Panc1 (cell line): ENCODE data around the gene COG2. TPM values are rescaled to one million over a fixed set of nuclear protein-coding genes. Genes with fewer than 3 reads are reported as not detected.
"Not testable (repeated sequence)": the region's sequence is repeated elsewhere in the genome, so short reads cannot be mapped to it uniquely, and the experiment has no call there.

ENCODE experiments used
- ATAC-seq: fragments of 200-7000 bp; cut with Tn5 transposase; 2 replicates; pipeline ENCODE4 v1.9.1; 2020; ENCODE audit warnings: mild to moderate bottlenecking, moderate library complexity
- BruUV-seq: library from RNA; stranded (reverse); fragments of 400-500 nt; replicated peaks from 2 replicates; lab custom pipeline; 2021; lab: Mats Ljungman, UMichigan
- CTCF ChIA-PET: fragments of 300-600 bp; sonication (Branson Sonifier 250); formaldehyde crosslinking; loops from one replicate; lab custom pipeline; 2022; ENCODE audit warnings: antibody characterized with exemption; lab: Charles Lee
- POLR2A ChIA-PET: fragments of 300-600 bp; sonication (Branson Sonifier 250); formaldehyde crosslinking; loops from one replicate; lab custom pipeline; 2022; ENCODE audit warnings: antibody characterized with exemption; lab: Charles Lee
- DNase-seq: peaks from one replicate; pipeline ENCODE4 v3.0.0-alpha.2; 2010; ENCODE audit warnings: low read depth, low spot score
- H3K27ac ChIP-seq: 2 replicates; pipeline ENCODE4 v1.5.1; 2011; ENCODE audit warnings: mild to moderate bottlenecking, low read length, inconsistent platforms
- H3K27me3 ChIP-seq: fragments of 200-500 bp; sonication (Bioruptor generic); 2 replicates; pipeline ENCODE4 v1.6.0; 2014; ENCODE audit warnings: low read length, inconsistent platforms; ENCODE audit not compliant: control insufficient read depth, insufficient read depth
- H3K36me3 ChIP-seq: fragments of 200-500 bp; sonication (Bioruptor generic); 2 replicates; pipeline ENCODE4 v1.5.1; 2014; ENCODE audit warnings: inconsistent platforms, mild to moderate bottlenecking, low read length, moderate library complexity; ENCODE audit not compliant: control insufficient read depth, insufficient read depth
- H3K4me1 ChIP-seq: 2 replicates; pipeline ENCODE4 v1.5.1; 2011; ENCODE audit warnings: inconsistent platforms, mild to moderate bottlenecking, low read length, moderate library complexity; ENCODE audit not compliant: control insufficient read depth, insufficient read depth
- H3K4me3 ChIP-seq, 2 experiments: 2 replicates each; pipeline ENCODE4 v1.5.1; 2011 to 2012; ENCODE audit warnings: low read depth in 2 of 2, low read length in 2 of 2, mild to moderate bottlenecking in 2 of 2, inconsistent platforms in 1 of 2, moderate library complexity in 1 of 2
- H3K9me3 ChIP-seq: fragments of 200-500 bp; sonication (Bioruptor generic); 2 replicates; pipeline ENCODE4 v1.5.1; 2014; ENCODE audit warnings: low read depth, mild to moderate bottlenecking, inconsistent platforms, low read length, moderate library complexity; ENCODE audit not compliant: control insufficient read depth, insufficient read depth
- CTCF ChIP-seq: fragments of 450-650 bp; IDR thresholded peaks from 2 replicates; pipeline ENCODE4 v1.5.1; 2017; ENCODE audit warnings: mild to moderate bottlenecking
- POLR2AphosphoS5 ChIP-seq: IDR thresholded peaks from 2 replicates; pipeline ENCODE4 v1.6.1; 2012; ENCODE audit warnings: mild to moderate bottlenecking, low read depth, low read length, moderate library complexity
- SIN3A ChIP-seq: IDR thresholded peaks from 2 replicates; pipeline ENCODE4 v1.6.1; 2012; ENCODE audit warnings: low read depth, mild to moderate bottlenecking, low read length, moderate library complexity, borderline replicate concordance; ENCODE audit not compliant: insufficient read depth
- TCF7L2 ChIP-seq: IDR thresholded peaks from 2 replicates; pipeline ENCODE4 v1.6.1; 2011; ENCODE audit warnings: mild to moderate bottlenecking, low read depth, low read length, inconsistent platforms
- in situ Hi-C: cut with HindIII; loops from 2 replicates; pipeline ENCODE4 v1.10.0; 2016; ENCODE audit warnings: low sequenced_read_pairs, low pct_unique_long_range_greater_than_20kb
- intact Hi-C: fragments of 100-400 bp; cut with micrococcal nuclease; formaldehyde crosslinking; loops from one replicate; pipeline ENCODE4 v1.10.0; 2022; ENCODE audit not compliant: unreplicated experiment
- total RNA-seq: library from RNA; stranded (reverse); gene quantifications from one replicate; pipeline ENCODE4 v1.2.1, GENCODE V29; 2021; ENCODE audit not compliant: unreplicated experiment
- TF ChIP-seq, protein P1 (sequence below), 2 experiments: IDR thresholded peaks; 2 replicates each; pipeline ENCODE4 v1.6.1; 2011 to 2012; ENCODE audit warnings: low read depth in 2 of 2, control low read depth in 1 of 2, low read length in 1 of 2, mild to moderate bottlenecking in 1 of 2, moderate library complexity in 1 of 2; ENCODE audit not compliant: insufficient read depth in 1 of 2

Gene COG2
- total RNA-seq, 1 experiment from 2014 or later, result 20.5 TPM

DNA sequence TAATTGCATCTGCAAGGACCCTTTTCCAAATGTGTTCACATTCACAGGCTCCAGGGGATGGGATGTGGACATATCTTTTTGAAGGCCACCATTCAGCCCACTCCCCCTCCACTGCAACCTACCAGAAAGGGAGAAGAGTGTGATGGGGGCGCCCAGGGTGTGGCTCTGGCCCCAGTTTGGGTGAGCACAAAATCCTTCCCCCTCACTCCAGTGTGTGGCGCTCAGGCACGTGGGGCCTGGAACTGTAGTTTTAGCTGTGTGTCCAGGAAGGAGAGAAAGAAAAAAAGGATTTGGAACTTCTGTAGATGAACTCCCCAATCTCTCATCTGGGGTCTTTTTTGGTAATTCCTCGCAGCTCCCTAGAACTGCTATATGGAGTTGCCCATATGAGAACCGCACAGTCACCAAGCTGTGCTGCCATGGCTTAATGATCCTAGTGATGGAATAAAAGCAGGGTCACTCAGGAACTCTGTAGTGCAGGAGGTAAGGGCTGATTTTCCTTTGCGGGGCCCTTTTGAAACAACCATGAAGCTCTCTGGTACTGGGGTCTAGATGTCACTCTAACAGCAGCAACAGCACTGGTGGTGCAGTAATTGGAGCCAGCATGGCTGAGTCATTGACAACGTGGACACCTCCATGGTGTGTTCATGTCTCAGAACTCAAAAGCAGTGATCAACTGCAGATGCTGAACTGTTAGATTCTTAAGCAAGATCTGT lies 54.6 kb downstream of the COG2 start:
- Histone ChIP-seq H3K36me3 (no peaks in the 10 kb centered on the region; the same call in 1 of the 2 replicates), H3K4me3 (no peak overlapping the region), H3K4me1 (no peaks in the 10 kb centered on the region), H3K27ac (no peak overlapping the region), H3K27me3 (peaks cover 4% of the 10 kb centered on the region; the same call in 1 of the 2 replicates), H3K9me3 (no peaks in the 10 kb centered on the region)
- TF ChIP-seq POLR2AphosphoS5 (no peak), CTCF (no peak), SIN3A (no peak), TCF7L2 (no peak)
- TF ChIP-seq, protein P1, sequence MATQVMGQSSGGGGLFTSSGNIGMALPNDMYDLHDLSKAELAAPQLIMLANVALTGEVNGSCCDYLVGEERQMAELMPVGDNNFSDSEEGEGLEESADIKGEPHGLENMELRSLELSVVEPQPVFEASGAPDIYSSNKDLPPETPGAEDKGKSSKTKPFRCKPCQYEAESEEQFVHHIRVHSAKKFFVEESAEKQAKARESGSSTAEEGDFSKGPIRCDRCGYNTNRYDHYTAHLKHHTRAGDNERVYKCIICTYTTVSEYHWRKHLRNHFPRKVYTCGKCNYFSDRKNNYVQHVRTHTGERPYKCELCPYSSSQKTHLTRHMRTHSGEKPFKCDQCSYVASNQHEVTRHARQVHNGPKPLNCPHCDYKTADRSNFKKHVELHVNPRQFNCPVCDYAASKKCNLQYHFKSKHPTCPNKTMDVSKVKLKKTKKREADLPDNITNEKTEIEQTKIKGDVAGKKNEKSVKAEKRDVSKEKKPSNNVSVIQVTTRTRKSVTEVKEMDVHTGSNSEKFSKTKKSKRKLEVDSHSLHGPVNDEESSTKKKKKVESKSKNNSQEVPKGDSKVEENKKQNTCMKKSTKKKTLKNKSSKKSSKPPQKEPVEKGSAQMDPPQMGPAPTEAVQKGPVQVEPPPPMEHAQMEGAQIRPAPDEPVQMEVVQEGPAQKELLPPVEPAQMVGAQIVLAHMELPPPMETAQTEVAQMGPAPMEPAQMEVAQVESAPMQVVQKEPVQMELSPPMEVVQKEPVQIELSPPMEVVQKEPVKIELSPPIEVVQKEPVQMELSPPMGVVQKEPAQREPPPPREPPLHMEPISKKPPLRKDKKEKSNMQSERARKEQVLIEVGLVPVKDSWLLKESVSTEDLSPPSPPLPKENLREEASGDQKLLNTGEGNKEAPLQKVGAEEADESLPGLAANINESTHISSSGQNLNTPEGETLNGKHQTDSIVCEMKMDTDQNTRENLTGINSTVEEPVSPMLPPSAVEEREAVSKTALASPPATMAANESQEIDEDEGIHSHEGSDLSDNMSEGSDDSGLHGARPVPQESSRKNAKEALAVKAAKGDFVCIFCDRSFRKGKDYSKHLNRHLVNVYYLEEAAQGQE (IDR thresholded peaks at IDR 0.05; ENCODE audit: insufficient read depth in 1 of 2, low read depth in 2 of 2, low read length in 1 of 2), result no peak
- ChIA-PET CTCF (no interaction called here), POLR2A (no interaction called here)
- intact Hi-C loops, result no loop called here
- in situ Hi-C loops, result no loop called here
- ATAC-seq (no peak; the same call in 1 of the 2 replicates), DNase-seq (no peak)
- no TSS peak for BruUV-seq

GRCh38 chr1:230698130-230698529 lies 55.8 kb downstream of the COG2 start:
- in situ Hi-C loops, result no loop called here
- H3K4me1 ChIP-seq, result no peaks in the 10 kb centered on the region
- CTCF ChIA-PET, result no interaction called here
- H3K27me3 ChIP-seq, result peaks cover 4% of the 10 kb centered on the region; the same call in 1 of the 2 replicates
- H3K36me3 ChIP-seq, result no peaks in the 10 kb centered on the region; the same call in 1 of the 2 replicates
- no peak overlapping the region for H3K4me3 ChIP-seq
- BruUV-seq, result no TSS peak
- no peak overlapping the region for H3K27ac ChIP-seq
- no peak for TF ChIP-seq CTCF
- intact Hi-C loops, result no loop called here
- POLR2A ChIA-PET, result no interaction called here
- ATAC-seq (no peak), DNase-seq (no peak)
- H3K9me3 ChIP-seq, result no peaks in the 10 kb centered on the region

DNA sequence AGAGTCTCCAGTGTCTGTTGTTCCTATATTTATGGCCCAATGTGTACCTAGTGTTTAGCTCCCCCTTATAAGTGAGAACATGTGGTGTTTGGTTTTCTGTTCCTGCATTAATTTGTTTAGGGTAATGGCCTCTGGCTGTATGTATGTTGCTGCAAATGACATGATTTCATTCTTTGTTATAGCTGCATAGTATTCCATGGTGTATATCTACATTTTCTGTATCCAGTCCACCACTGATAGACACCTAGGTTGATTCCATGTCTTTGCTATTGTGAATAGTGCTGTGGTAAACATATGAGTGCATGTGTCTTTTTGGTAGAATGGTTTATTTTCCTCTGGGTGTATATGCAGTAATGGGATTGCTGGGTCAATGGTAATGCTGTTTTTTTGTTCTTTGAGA lies 56.7 kb downstream of the COG2 start:
- CTCF ChIA-PET, H3K4me1 ChIP-seq: not testable (repeated sequence)

More for the DNA sequence above, 56.7 kb downstream of the COG2 start:
- H3K36me3 ChIP-seq, H3K27me3 ChIP-seq, H3K9me3 ChIP-seq, DNase-seq, ATAC-seq, POLR2A ChIA-PET, H3K4me3 ChIP-seq, intact Hi-C loops, H3K27ac ChIP-seq, BruUV-seq, in situ Hi-C loops: not testable (repeated sequence)
